Pericardium fibroblast (primary cell): ENCODE results near the gene WFDC8. TPM values are rescaled to one million over a fixed set of nuclear protein-coding genes. Genes with fewer than 3 reads are reported as not detected.

Experiments used
- total RNA-seq: library from RNA; depleted of rRNA; stranded (reverse); fragments of >200 nt; gene quantifications from 2 replicates; pipeline ENCODE4 v1.2.3, GENCODE V29; 2015

The WFDC8 gene
- not detected in 2 replicates for total RNA-seq

GRCh38 chr20:45579184-45579583 lies at the start of gene WFDC8:
TSS of gene WFDC8 (minus strand) at chr20:45579284. CDS start at chr20:45579247, 37 bp downstream.

GRCh38 chr20:45547206-45547770 lies 31.8 kb downstream of the WFDC8 start, which contains the start of gene EPPIN:
TSS of gene EPPIN (minus strand) at chr20:45547401. CDS start at chr20:45547357, 44 bp downstream.

DNA sequence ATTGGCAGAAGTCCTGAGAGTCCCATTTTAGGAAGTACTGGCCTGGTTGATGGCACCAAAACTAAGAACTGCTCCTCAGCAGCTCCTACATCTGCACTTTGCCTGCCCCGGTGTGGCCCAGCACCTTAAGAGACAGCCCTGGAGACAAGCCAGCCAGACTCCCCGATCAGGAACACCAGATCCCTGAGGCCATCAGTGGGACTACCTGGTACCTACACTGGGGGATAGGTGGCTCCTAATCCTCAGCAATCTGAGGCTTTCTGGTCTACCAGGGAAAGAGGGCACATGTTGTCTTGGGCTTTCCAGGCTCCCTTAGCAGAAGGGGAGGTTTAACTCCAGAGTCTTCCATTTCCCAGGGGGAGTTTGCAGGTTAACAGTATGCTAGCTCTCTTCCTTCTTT lies 39.7 kb downstream of the WFDC8 start, which contains the start of gene WFDC6:
Gene WFDC6, minus strand, starts transcription at position 101 of the 400 bp plus-strand sequence. Its CDS starts 75 bp downstream, at position 26.

GRCh38 chr20:45515147-45515913 lies 63.8 kb downstream of the WFDC8 start, which contains the start of gene SPINT3:
TSS of gene SPINT3 (minus strand) at chr20:45515622. CDS start at chr20:45515608, 14 bp downstream.

Other genes starting within 250 kb of the WFDC8 start
- 45.2 and 48.1 TPM in 2 replicates for gene SDC4, start 230.9 kb downstream of the WFDC8 start, total RNA-seq
- gene SYS1, start 216.1 kb downstream of the WFDC8 start, total RNA-seq, result 22.4 and 23.6 TPM in 2 replicates
- gene TP53TG5, start 201.0 kb downstream of the WFDC8 start, total RNA-seq, result not detected in 2 replicates
- gene DBNDD2, start 171.0 kb downstream of the WFDC8 start, total RNA-seq, result 2.0 and 12.3 TPM in 2 replicates
- 87.8 and 96.4 TPM in 2 replicates for gene PIGT, start 163.1 kb downstream of the WFDC8 start, total RNA-seq
- not detected in 2 replicates for gene WFDC2, start 109.5 kb downstream of the WFDC8 start, total RNA-seq
- not detected in 2 replicates for gene SPINT3, start 63.7 kb downstream of the WFDC8 start, total RNA-seq
- gene WFDC6, start 39.8 kb downstream of the WFDC8 start, total RNA-seq, result not detected in 2 replicates
- not detected in 2 replicates for gene EPPIN, start 31.9 kb downstream of the WFDC8 start, total RNA-seq
- gene WFDC10A, start 50.5 kb upstream of the WFDC8 start, total RNA-seq, result not detected in 2 replicates
- not detected in 2 replicates for gene WFDC9, start 52.0 kb upstream of the WFDC8 start, total RNA-seq
- not detected in 2 replicates for gene WFDC11, start 91.0 kb upstream of the WFDC8 start, total RNA-seq
- not detected in 2 replicates for gene WFDC13, start 122.8 kb upstream of the WFDC8 start, total RNA-seq
- not detected in 2 replicates for gene WFDC10B, start 125.7 kb upstream of the WFDC8 start, total RNA-seq
- gene SPINT4, start 143.1 kb upstream of the WFDC8 start, total RNA-seq, result not detected in 2 replicates
- 1.7 TPM in 1 of 2 replicates, not detected in the other for gene WFDC3, start 212.6 kb upstream of the WFDC8 start, total RNA-seq
- gene DNTTIP1, start 212.7 kb upstream of the WFDC8 start, total RNA-seq, result 26.6 and 27.2 TPM in 2 replicates
- gene UBE2C, start 233.4 kb upstream of the WFDC8 start, total RNA-seq, result 6.1 and 7.2 TPM in 2 replicates
- 1.1 and 12.2 TPM in 2 replicates for gene TNNC2, start 248.0 kb upstream of the WFDC8 start, total RNA-seq